ENCODE results near the gene MZT2A.
"Not testable (repeated sequence)": the region's sequence is repeated elsewhere in the genome, so short reads cannot be mapped to it uniquely, and the experiment has no call there.

MZT2A gene

DNA sequence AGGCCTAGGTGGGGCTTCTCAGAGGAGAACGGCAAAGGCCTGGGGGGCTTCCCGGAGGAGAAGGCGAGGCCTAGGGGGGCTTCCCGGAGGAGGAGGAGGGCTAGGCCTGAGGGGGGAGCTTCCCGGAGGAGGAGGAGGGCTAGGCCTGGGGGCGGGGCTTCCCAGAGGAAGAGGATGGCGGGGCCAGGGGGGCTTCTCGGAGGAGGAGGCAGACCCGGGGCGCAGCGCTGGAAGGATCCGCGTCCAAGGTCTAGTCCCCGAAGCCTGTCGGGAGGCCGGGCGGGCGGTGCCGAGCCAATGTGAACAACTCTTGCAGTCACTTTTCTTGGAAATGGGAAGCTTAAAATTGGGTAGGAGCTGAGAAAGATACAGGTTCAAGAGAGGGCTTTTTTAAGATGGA is 46.3 kb downstream of the MZT2A start:
- Histone ChIP-seq H3K27ac (no peak overlapping the region), H3K9ac (ENCODE audit: insufficient read length) (no peak overlapping the region), H3K36me3 (ENCODE audit: insufficient read depth, low read length) (no peaks in the 10 kb centered on the region), H3K4me3 (no peak overlapping the region), H3K9me3 (ENCODE audit: low read depth, low read length) (no peaks in the 10 kb centered on the region)
- no peak for DNase-seq (ENCODE audit: low read depth, low spot score)
- TF ChIP-seq POLR2AphosphoS5 (IDR thresholded peaks at IDR 0.05; ENCODE audit: borderline replicate concordance, low read depth, low read length) (no peak), FOXP2 (optimal IDR thresholded peaks at IDR 0.05; ENCODE audit: control extremely low read depth, extremely low read length, insufficient read depth) (no peak), EZH2 (IDR thresholded peaks at IDR 0.05) (no peak)

DNA sequence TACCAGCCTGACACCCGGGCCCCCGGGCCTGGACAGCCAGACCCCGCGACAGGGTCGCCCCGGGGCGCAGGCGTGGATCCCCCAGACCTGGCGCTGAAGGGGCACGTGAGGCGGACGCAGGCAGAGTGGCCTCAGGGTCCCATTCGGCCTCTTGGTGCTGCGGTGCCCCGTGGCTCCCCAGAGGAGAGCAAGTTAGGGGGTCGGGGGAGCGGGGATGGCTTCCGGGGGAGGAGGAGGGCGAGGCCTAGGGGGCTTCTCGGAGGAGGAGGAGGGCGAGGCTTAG is 46.7 kb downstream of the MZT2A start:
- H3K9me3 ChIP-seq (ENCODE audit: low read depth, low read length); H3K4me3 ChIP-seq; H3K9ac ChIP-seq (ENCODE audit: insufficient read length); DNase-seq (ENCODE audit: low read depth, low spot score); H3K27ac ChIP-seq; H3K36me3 ChIP-seq (ENCODE audit: insufficient read depth, low read length): not testable (repeated sequence)

DNA sequence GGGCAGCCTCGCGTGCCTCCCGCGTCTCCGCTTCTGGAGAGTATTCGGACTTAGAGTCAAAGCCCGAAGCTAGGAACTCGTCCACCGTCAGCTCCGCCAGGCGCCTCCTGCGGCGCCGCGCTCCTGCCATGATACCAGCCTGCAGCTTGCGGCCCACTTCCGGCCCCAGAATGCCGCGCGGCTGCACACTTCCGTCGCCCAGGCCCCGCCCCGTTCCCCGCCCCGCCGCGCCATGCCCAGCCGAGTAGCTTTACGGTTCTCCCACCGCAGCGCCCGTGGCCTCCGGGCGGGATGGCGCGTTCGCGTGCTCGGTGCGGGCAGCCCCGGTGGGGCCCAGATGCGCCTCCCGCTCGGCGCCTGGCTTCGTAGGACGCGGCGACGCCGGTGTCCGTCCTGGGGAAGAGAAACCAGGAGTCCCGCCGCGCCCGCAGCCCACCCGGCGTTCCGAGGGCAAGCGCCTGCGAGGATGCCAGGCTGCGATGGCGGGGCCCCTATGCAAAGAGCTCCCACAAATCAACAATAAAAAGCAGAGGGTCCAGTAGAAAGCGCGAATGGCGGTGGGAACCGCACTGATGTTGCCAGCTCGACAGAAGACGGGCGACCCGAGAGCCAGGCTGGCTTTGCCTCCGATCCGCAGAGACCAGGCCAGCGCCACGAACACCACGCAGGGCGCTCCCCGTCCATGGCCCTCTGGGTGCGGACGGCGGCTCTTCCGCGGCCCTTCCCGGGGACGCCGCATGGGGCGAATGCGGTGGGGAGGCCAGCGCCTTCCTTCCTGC is 47.3 kb downstream of the MZT2A start:
- DNase-seq (ENCODE audit: low read depth, low spot score); H3K9me3 ChIP-seq (ENCODE audit: low read depth, low read length); H3K9ac ChIP-seq (ENCODE audit: insufficient read length); H3K27ac ChIP-seq; H3K4me3 ChIP-seq; H3K36me3 ChIP-seq (ENCODE audit: insufficient read depth, low read length): not testable (repeated sequence)

DNA sequence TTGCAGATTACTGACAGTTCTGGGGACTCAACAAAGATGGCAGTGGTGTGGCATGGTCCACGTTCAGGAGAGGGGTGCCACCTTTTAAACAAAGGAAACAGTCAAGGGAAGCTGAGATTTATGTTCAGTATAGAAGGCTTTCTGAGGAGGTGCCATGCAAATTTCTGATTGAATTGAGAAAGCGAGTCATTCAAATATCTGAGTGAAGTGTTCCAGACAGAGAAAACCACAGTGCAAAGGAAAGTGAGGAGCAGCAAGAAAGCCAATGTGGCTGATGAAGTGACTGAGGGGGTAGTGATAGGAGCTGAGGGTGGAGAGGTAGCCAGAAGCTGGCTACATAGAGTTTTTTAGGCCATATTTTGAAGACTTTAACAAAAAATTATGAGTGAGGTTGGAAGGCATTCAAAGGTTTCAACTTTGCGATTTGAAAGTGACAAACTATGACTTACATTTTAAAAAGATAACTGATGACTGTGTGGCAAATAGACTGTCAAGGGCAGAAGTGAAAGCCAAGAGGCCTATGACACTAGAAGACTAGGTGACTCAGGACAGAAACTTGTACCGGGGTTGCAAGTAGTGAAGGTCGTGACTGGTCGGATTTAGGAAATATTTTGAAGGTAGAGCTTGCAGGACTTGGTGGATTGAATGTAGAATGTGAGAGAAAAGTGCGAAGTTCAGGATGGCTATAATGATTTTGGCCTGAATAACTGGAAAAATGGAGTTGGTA is 51.3 kb downstream of the MZT2A start:
- H3K36me3 ChIP-seq (ENCODE audit: insufficient read depth, low read length); H3K4me3 ChIP-seq; H3K9ac ChIP-seq (ENCODE audit: insufficient read length); H3K27ac ChIP-seq; H3K9me3 ChIP-seq (ENCODE audit: low read depth, low read length); DNase-seq (ENCODE audit: low read depth, low spot score): not testable (repeated sequence)
